ENCODE data around the gene TRPV3. TPM values are rescaled to one million over a fixed set of nuclear protein-coding genes. Genes with fewer than 3 reads are reported as not detected.

TRPV3 gene
- total and polyA plus RNA-seq, 2 of the 13 experiments (the other 11 are each of a cell fraction or from before 2014, with no cell fraction given): 0.90 to 1.0 TPM

DNA sequence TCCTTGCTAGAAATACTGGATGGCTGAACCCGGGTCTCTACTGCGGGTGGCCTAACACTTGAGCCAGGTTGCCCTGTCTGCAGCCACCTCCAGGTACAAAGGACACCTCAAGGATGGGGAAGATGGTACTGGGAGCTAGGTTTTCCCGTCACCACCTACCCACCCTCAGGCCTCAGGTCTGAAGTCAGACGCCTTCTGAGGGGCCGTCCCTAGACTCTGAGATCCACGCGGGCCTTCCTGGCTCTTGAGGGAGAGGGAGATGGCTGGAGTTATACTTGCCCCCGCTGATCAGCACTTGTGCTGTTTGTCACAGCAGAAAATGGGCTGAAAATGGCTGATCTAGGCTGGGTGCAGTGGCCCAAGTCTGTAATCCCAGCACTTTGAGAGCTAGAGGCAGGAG lies 10.6 kb downstream of the TRPV3 start:
- ATAC-seq: no peak
- Histone ChIP-seq H4K20me1 (ENCODE audit: insufficient read depth, low read length) (no peaks in the 10 kb centered on the region), H3K27ac (ENCODE audit: extremely low read length, insufficient read depth, low read length) (no peak overlapping the region), H3K36me3 (replicated peaks in 1 of 2; ENCODE audit: control insufficient read depth in 1 of 2, insufficient read depth in 2 of 2, low read length in 2 of 2) (no peaks in the 10 kb centered on the region), H3K4me3 (replicated peaks in 1 of 3; ENCODE audit: insufficient read depth in 1 of 3, low read depth in 2 of 3, low read length in 3 of 3) (no peak overlapping the region), H3K4me2 (ENCODE audit: low read depth, low read length) (no peak overlapping the region), H3K9ac (ENCODE audit: insufficient read depth, low read depth, low read length) (no peak overlapping the region), H3K27me3 (ENCODE audit: control insufficient read depth in 1 of 2, insufficient read depth in 2 of 2, low read length in 2 of 2) (no peaks in the 10 kb centered on the region; a peak in 1 of 5 replicates), H3K4me1 (ENCODE audit: insufficient read depth, low read length) (peaks cover 45% of the 10 kb centered on the region), H3K79me2 (ENCODE audit: insufficient read depth, low read length) (no peaks in the 10 kb centered on the region), H2AFZ (ENCODE audit: low read length) (no peak overlapping the region), H3K9me3 (ENCODE audit: low read length) (no peaks in the 10 kb centered on the region)
- POLR2A ChIA-PET: interaction anchor here (0.8 to 1.1 kb wide), 2 partner anchors 12 to 17 kb away, joined by 3 read pairs; no protein-coding TSS in a partner anchor
- intact Hi-C loops (cut with micrococcal nuclease; ENCODE audit: unreplicated experiment) (no loop called here), in situ Hi-C loops (cut with HindIII; ENCODE audit: extremely low pct_ligation_motif_present, low pct_unique_long_range_greater_than_20kb) (no loop called here)
- DNase-seq (ENCODE audit: low spot score): no peak
- BruUV-seq (replicated peaks): no TSS peak
- CTCF ChIA-PET (ENCODE audit: low intra/inter-chr PET ratio, low total read pairs): no interaction called here
- WGBS (ENCODE audit: low lambda C conversion rate): 73% methylated on average over 8 of the region's 8 CpGs
- no peak for FAIRE-seq
- TF ChIP-seq RFX3 (CRISPR knock-in tag; IDR thresholded peaks at IDR 0.05) (no peak), CREB1 (IDR thresholded peaks at IDR 0.05) (no peak), CREB1 (CRISPR knock-in tag; IDR thresholded peaks at IDR 0.05) (no peak), HCFC1 (IDR thresholded peaks at IDR 0.05; ENCODE audit: low read depth, low read length) (no peak), ZNF296 (CRISPR knock-in tag; conservative IDR thresholded peaks at IDR 0.05) (no peak), SP4 (CRISPR knock-in tag; IDR thresholded peaks at IDR 0.05) (no peak), ZNF615 (CRISPR knock-in tag; IDR thresholded peaks at IDR 0.05; ENCODE audit: borderline replicate concordance) (no peak), FOXO1 (CRISPR knock-in tag; IDR thresholded peaks at IDR 0.05) (no peak), ZNF772 (CRISPR knock-in tag; IDR thresholded peaks at IDR 0.05) (no peak), IKZF4 (CRISPR knock-in tag; IDR thresholded peaks at IDR 0.05; ENCODE audit: borderline replicate concordance, low read depth, not compliant biosample characterization) (no peak), RARG (CRISPR knock-in tag; IDR thresholded peaks at IDR 0.05; ENCODE audit: low read depth) (no peak), ZFP37 (CRISPR knock-in tag; IDR thresholded peaks at IDR 0.05; ENCODE audit: borderline replicate concordance) (no peak), ZNF563 (CRISPR knock-in tag; IDR thresholded peaks at IDR 0.05) (no peak), SP1 (IDR thresholded peaks at IDR 0.05) (no peak), SP1 (CRISPR knock-in tag; IDR thresholded peaks at IDR 0.05) (no peak), RBM22 (optimal IDR thresholded peaks at IDR 0.05; ENCODE audit: low read length) (no peak)
- TF ChIP-seq, protein P1, sequence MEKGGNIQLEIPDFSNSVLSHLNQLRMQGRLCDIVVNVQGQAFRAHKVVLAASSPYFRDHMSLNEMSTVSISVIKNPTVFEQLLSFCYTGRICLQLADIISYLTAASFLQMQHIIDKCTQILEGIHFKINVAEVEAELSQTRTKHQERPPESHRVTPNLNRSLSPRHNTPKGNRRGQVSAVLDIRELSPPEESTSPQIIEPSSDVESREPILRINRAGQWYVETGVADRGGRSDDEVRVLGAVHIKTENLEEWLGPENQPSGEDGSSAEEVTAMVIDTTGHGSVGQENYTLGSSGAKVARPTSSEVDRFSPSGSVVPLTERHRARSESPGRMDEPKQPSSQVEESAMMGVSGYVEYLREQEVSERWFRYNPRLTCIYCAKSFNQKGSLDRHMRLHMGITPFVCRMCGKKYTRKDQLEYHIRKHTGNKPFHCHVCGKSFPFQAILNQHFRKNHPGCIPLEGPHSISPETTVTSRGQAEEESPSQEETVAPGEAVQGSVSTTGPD (CRISPR knock-in tag; IDR thresholded peaks at IDR 0.05): no peak
- TF ChIP-seq, protein P2, sequence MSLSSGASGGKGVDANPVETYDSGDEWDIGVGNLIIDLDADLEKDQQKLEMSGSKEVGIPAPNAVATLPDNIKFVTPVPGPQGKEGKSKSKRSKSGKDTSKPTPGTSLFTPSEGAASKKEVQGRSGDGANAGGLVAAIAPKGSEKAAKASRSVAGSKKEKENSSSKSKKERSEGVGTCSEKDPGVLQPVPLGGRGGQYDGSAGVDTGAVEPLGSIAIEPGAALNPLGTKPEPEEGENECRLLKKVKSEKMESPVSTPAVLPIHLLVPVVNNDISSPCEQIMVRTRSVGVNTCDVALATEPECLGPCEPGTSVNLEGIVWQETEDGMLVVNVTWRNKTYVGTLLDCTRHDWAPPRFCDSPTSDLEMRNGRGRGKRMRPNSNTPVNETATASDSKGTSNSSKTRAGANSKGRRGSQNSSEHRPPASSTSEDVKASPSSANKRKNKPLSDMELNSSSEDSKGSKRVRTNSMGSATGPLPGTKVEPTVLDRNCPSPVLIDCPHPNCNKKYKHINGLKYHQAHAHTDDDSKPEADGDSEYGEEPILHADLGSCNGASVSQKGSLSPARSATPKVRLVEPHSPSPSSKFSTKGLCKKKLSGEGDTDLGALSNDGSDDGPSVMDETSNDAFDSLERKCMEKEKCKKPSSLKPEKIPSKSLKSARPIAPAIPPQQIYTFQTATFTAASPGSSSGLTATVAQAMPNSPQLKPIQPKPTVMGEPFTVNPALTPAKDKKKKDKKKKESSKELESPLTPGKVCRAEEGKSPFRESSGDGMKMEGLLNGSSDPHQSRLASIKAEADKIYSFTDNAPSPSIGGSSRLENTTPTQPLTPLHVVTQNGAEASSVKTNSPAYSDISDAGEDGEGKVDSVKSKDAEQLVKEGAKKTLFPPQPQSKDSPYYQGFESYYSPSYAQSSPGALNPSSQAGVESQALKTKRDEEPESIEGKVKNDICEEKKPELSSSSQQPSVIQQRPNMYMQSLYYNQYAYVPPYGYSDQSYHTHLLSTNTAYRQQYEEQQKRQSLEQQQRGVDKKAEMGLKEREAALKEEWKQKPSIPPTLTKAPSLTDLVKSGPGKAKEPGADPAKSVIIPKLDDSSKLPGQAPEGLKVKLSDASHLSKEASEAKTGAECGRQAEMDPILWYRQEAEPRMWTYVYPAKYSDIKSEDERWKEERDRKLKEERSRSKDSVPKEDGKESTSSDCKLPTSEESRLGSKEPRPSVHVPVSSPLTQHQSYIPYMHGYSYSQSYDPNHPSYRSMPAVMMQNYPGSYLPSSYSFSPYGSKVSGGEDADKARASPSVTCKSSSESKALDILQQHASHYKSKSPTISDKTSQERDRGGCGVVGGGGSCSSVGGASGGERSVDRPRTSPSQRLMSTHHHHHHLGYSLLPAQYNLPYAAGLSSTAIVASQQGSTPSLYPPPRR (CRISPR knock-in tag; IDR thresholded peaks at IDR 0.05; ENCODE audit: borderline replicate concordance): no peak
- TF ChIP-seq, protein P3, sequence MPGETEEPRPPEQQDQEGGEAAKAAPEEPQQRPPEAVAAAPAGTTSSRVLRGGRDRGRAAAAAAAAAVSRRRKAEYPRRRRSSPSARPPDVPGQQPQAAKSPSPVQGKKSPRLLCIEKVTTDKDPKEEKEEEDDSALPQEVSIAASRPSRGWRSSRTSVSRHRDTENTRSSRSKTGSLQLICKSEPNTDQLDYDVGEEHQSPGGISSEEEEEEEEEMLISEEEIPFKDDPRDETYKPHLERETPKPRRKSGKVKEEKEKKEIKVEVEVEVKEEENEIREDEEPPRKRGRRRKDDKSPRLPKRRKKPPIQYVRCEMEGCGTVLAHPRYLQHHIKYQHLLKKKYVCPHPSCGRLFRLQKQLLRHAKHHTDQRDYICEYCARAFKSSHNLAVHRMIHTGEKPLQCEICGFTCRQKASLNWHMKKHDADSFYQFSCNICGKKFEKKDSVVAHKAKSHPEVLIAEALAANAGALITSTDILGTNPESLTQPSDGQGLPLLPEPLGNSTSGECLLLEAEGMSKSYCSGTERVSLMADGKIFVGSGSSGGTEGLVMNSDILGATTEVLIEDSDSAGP (CRISPR knock-in tag; IDR thresholded peaks at IDR 0.05; ENCODE audit: borderline replicate concordance): no peak
